ENCODE data around the gene CCDC71. TPM values are rescaled to one million over a fixed set of nuclear protein-coding genes. Genes with fewer than 3 reads are reported as not detected.
A peak's percentile ranks its signal among the peaks of the same experiment; 100 is the strongest.

Gene CCDC71
- total and polyA plus RNA-seq, 9 of the 15 experiments (the other 6 are each of a cell fraction or from before 2014, with no cell fraction given) = 0.13 to 19.3 (median 14.3) TPM

DNA sequence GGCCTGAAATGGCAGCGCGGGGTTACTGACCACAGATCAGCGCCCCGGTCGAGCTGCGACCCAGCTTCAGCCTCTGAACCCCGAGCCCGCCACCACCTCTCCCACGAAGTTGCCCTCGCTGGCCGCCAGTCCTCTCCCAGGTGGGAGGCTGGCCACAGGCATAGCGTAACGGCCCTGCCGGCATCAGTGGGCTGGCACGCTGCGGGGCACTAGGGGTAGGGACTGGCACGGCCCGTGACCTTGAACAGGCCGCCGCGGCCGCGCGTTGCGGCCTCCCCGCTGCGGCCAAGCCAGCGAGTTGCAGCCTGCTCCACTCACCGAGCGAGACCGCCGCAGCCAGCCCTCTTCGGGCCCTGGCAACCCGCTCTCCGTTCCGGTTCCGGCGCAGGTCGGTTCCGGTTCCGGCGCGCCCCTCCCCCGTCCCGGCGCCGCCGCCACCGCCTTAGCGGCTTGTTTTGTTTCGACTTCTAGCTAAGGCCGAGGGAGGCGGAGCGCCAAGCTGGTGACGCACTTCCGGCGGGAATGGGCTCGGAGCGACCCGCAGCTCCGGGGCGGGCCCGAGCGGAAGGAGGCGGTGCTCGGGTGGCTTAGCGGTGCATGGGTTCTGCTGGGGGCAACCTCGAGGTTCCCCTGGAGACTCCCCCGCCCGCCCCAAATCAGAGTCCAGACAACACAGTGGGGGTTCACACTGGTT lies 45.5 kb downstream of the CCDC71 start, which contains the start of gene USP19 (continued):
- TF ChIP-seq ARID4B (CRISPR knock-in tag; IDR thresholded peaks at IDR 0.05) (peak; percentile 90), FOXP1 (CRISPR knock-in tag; IDR thresholded peaks at IDR 0.05) (peak; percentile 65; the same call in 1 of the 2 replicates), ZBTB12 (CRISPR knock-in tag; IDR thresholded peaks at IDR 0.05) (peak; percentile 42; the same call in 1 of the 2 replicates), FOXK2 (conservative IDR thresholded peaks at IDR 0.05 in 1 of 2, IDR thresholded peaks at IDR 0.05 in 1 of 2; ENCODE audit: low read depth in 2 of 2) (peak; percentile 93), SRSF3 (IDR thresholded peaks at IDR 0.05; ENCODE audit: insufficient read depth, low read length) (no peak), HMGN3 (IDR thresholded peaks at IDR 0.05; ENCODE audit: borderline replicate concordance, extremely low read depth, insufficient read length, low read depth, low read length) (peak; percentile 79), YBX1 (IDR thresholded peaks at IDR 0.05) (no peak), ATF1 (CRISPR knock-in tag; IDR thresholded peaks at IDR 0.05) (no peak), ATF1 (tag; IDR thresholded peaks at IDR 0.05) (peak; percentile 87), POLR2AphosphoS5 (IDR thresholded peaks at IDR 0.05; ENCODE audit: control insufficient read depth, insufficient read depth, low read depth, low read length) (peak; percentile 45), ZNF511 (CRISPR knock-in tag; IDR thresholded peaks at IDR 0.05) (peak; percentile 62), CTBP1 (IDR thresholded peaks at IDR 0.05; ENCODE audit: borderline replicate concordance) (peak; percentile 49; the same call in 1 of the 2 replicates), TEAD1 (CRISPR knock-in tag; IDR thresholded peaks at IDR 0.05) (peak in 1 of 2 experiments; percentile 51; a peak in 1 of 4 replicates), TAF1 (IDR thresholded peaks at IDR 0.05; ENCODE audit: control insufficient read depth, extremely low read depth, insufficient read depth, low read length, severe bottlenecking) (peak; percentile 23), U2AF1 (optimal IDR thresholded peaks at IDR 0.05; ENCODE audit: low read depth, low read length) (peak; percentile 50), PCBP1 (IDR thresholded peaks at IDR 0.05; ENCODE audit: low read depth, low read length, poor library complexity, severe bottlenecking) (peak; percentile 56), POLR2A (conservative IDR thresholded peaks at IDR 0.05) (peak; percentile 85)
- TF ChIP-seq, protein P1, sequence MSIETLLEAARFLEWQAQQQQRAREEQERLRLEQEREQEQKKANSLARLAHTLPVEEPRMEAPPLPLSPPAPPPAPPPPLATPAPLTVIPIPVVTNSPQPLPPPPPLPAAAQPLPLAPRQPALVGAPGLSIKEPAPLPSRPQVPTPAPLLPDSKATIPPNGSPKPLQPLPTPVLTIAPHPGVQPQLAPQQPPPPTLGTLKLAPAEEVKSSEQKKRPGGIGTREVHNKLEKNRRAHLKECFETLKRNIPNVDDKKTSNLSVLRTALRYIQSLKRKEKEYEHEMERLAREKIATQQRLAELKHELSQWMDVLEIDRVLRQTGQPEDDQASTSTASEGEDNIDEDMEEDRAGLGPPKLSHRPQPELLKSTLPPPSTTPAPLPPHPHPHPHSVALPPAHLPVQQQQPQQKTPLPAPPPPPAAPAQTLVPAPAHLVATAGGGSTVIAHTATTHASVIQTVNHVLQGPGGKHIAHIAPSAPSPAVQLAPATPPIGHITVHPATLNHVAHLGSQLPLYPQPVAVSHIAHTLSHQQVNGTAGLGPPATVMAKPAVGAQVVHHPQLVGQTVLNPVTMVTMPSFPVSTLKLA (conservative IDR thresholded peaks at IDR 0.05) = peak; percentile 28 to 80; a peak in 2 of 4 replicates
